ENCODE data around the gene ABHD16A.

Gene ABHD16A

DNA sequence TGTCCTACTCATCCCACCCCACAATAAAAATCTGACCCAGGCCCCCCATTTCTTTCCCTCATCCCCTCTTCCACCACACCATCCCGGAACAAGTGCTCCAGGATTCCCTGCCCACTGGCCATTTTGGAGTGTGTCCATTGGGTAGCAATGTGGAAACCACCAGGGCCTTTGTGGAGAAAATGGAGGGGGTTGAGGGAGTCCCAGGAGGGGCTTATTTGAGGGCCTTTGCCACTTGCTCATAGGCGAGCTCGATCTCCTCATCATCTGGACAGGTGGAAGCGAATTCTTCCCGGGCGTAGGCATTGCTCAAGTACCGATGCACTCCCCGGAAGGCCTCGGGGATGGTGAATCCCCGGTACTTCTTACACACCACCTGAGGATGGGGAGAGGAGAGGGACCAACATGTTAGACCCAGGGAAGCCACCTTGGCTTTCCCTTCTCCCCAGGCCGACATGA, 27.5 kb upstream of the ABHD16A start:
- no peak for DNase-seq

DNA sequence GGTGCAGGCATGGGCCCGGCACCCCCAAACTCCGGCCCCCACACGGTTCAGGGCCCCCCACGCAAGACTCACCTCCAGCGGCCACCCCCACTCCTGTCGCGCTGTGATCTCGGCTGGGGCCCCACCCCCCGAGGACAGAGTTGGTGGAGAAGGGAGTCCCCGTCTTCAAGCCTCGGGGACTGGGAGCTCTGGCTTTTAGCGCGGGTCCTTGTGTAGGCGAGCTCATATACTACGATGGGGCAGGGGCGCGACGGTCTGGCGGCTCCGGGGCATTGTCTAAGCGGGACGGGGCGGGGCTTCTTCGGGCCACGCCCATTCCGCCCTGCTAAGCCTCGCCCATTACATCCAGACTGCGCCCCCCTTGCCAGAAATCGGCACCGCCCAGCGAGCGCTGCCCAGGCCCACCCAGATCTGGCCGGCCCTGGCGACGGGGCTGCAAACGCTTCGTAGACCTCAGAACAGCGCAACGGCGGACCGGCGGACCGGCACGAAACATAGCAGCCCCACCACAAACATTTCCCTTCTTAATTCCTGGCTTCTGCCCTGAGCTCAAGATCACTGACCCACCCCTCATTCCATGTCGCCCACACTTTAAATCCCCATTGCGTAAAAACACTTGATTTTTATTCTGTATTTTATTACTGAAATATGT, 27.0 kb upstream of the ABHD16A start:
- DNase-seq: no peak

DNA sequence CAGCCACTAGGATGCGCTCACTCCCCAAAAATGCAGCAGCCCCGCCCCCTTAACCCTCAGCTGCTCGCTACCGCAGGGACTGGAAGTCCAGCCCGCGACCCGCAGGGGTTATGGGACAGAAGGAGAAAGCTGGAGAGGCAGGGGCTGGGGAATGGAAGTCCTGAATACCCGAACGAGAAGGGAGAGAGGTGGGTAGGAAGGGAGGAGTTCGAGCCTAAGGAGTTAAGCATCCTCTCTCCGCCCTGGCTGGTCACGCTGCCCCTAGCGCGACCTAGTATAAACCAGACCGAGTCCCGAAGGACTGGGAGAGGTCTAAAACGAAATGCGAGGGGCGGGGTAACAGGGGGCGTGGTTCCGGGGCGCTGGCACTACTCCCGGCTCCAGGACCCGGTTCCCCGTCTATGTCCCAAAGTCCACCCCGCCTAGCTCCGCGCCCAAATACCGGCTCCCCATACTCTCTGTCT, 26.4 kb upstream of the ABHD16A start:
- DNase-seq: no peak

DNA sequence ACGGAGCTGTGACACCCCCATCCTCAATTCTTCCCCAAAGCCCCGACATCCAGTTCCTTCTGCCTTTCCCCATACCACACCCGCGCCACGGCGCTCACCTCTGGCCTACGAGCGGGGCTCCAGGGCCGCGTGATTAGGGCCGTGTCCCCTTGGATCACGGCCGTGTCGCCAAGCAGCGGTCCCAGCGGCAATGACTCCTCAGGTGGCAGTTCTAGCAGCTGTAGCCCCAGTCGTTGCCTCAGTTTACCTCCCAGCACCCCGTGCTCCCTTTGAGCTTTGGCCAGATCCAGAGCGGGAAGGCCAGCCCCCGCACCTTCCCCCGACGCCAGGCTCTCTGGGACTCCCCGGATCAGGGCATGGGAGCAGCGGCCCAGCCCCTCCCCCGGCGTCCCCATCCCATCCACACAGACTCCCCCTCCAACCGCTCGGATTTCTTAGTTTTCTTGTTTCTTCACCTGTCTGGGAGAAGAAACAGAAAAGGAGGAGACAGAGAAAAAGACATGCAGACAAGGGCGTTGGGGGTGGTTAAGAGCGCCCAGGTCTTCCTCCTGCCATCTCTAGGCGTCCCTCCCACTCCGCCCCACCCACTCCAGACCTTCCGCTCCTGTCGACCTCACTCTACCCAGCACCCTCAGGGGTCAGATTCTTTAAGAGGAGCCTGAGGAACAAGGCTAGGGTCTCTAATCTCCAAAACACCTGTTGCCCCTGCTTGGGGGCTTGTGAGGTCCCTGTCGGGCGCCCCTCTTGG, 25.8 kb upstream of the ABHD16A start, which contains the start of gene DDAH2:
TSS of gene DDAH2 (minus strand) at position 533 of the 748 bp plus-strand sequence. CDS start at position 395, 138 bp downstream.
- DNase-seq: no peak

DNA sequence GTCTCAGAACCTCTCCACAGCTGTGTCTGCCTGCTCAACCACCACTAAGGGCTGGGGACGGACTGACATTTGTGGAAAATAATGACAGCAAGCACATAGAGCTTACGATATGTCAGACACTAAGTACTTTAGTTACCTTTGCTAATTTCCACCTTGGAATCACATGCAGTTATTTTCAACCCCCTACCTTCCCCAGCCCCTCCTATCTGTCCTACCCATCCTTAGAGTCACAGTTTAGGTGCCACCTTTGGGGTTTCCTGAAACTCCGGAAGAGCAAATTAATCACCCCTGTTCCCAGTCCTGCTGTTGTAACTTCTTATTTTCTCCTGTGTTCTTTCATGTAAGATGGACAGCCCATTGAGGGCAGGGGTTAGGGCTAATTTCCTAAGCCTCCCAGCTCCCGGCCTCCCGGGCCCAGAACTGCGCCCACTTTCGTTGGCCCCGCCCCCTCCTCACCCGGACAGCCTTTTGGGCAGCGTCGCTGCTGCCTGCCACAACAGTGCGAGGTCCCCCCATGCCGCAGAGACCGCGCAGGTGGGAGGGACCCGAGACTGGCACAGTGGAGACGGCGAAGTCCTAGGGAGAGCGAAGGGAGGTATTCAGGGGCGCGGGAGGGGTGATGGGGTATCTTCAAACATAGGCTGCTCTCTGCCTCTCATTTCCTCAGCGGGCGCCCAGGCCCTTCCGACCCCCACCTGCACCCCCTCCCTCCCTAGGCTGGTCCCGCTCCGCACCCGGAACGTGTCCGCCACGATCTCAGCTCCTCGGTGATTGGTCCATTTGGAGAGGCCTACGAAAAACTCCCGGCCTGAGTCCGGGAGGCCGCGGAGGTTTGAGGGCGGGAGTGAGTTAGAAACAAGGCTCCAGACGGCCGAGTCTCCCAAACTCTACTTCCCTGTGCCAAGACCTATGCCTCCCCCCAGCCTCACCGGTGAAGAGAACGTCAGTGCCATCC, 24.9 kb upstream of the ABHD16A start:
- no peak for DNase-seq

DNA sequence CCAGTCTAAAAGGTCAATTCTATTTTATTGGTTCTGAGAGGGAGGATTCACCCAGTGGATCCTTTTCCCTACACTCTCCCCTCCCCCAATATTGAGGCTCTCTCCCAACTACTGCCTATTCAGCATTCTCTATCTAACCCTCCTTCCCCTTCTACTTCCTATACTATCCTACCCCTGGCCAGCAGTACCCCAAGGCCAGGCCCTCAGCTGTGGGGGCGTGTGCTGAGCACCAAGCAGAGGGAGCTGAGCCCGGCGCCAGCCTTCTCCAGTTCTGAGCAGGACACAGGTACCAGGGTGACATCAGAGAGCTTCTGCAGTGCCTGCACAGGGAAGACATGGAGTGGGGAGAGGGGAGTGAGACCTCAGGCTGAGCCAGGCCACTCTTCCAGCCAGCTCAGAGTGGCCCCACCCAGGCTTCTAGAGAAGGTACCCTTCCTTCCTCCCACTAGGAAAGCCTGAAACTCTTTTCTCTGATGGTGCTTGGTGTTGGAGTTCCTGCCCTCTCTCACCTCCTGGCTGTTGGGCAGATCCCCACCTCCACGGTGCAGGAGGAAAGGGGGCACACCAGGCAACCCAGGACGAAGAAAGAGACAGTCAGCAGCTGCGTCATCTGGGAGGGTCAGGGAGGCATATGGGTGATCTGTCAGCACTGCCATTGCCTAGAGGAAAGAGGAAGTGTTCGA, 24.1 kb upstream of the ABHD16A start:
- no peak for DNase-seq

DNA sequence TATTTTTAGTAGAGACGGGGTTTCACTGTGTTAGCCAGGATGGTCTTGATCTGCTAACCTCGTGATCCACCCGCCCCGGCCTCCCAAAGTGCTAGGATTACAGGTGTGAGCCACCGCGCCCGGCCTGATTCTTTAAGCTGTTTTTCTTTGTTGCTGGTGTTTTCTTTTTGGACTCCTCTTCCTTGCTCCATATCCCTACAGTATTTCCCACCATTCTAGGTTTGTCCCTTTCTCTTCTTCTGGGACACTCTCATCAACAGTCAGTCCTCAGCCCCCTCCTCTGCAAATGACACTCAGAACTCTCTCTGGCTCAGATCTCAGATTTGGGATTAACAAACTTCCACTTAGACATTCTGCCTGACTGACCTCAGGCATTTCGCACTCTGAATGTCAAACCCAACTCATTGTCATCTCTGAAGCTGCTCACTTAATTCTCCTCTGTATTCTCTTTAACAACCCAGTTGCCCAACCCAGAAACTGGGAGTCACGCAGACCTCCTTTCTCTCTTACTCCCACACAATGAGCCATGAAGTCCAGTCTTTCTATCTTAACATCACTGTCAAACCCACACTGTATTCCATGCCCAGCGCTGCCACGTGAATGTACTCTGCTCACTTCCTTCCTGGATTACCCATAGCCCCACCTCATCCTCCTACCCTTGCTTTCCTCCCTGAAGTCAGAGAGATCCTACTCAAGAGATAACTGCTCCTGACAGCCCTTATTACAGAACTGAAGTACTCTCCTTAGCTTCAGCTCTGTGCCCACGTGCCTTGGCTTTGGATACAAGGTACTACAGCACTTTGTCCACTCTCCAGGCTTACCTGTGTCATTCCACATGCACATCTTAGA, 22.6 kb upstream of the ABHD16A start:
- no peak for DNase-seq

DNA sequence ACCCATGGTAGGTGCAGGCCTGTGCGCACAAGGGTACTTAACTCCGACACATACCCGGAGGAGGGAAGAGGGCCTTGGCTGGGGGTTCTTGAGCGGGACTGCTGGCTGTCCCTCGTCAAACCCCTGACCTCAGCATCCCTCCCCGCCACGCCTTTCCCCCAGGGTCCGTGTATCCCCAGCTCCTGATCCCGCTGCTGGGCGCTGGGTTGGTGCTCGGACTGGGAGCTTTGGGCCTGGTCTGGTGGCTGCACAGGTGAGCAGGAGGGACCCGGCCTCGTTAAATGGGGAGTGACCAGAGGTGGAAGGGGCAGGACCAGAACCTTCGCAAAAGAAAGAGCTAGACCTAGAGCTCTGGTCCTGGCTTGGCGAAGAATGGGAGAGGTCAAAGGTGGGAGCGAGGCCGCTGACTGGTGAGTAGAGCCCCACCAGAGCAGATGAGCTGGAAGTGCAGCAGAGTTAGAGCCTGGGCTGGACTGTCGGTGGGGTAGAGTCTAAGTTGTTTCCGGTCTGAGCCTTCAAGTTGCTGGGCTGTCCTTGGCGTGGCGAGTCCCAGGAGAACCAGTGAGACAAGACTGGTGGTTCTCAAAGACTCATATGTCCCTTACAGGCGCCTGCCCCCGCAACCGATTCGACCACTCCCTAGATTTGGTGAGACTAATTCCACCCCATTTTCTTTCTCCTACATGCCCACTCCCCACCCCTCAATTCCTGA, 21.0 kb upstream of the ABHD16A start:
- DNase-seq: no peak

DNA sequence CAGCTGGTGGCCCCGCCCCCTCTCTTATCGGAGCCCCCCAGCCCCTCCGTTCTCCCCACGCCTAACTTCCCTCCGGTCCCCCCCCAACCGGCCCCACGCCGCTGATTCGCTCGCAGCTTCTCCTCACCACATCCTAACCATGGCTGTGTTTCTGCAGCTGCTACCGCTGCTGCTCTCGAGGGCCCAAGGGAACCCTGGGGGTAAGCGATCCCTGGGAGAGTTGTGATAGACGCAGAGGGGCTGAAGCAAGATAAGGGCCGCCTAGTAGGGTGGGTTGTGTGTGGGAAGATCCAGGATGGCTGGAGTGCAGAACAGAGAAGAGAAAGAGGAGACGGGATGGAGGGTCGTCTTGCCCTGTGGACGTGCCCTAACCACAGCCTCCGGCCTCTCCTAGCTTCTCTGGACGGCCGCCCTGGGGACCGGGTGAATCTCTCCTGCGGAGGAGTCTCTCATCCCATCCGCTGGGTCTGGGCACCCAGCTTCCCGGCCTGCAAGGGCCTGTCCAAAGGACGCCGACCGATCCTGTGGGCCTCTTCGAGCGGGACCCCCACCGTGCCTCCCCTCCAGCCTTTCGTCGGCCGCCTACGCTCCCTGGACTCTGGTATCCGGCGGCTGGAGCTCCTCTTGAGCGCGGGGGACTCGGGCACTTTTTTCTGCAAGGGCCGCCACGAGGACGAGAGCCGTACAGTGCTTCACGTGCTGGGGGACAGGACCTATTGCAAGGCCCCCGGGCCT, 20.3 kb upstream of the ABHD16A start, which contains the start of gene MPIG6B:
TSS of gene MPIG6B (plus strand) at position 129 of the 735 bp plus-strand sequence. CDS start at position 140, 11 bp downstream.
- no peak for DNase-seq

DNA sequence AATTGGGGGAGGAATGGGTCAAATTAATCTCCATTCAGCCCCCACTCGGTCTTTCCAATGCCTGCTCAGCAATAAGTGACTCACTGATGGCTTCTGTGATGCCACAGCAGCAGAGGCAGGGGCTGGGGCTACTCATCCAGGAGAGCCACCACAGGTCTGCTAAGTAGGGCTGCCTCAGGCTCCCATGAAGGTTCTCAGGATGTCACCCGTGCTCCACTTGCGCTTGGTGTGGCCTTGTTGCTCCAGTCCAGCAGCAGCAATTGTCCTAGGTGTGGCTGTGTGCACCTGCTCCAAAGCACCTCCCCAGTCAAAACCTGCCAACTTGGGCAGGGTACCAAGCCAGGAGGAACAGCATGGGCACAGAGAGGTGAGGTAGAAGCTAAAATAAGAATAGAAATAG, 19.0 kb upstream of the ABHD16A start:
- no peak for DNase-seq

DNA sequence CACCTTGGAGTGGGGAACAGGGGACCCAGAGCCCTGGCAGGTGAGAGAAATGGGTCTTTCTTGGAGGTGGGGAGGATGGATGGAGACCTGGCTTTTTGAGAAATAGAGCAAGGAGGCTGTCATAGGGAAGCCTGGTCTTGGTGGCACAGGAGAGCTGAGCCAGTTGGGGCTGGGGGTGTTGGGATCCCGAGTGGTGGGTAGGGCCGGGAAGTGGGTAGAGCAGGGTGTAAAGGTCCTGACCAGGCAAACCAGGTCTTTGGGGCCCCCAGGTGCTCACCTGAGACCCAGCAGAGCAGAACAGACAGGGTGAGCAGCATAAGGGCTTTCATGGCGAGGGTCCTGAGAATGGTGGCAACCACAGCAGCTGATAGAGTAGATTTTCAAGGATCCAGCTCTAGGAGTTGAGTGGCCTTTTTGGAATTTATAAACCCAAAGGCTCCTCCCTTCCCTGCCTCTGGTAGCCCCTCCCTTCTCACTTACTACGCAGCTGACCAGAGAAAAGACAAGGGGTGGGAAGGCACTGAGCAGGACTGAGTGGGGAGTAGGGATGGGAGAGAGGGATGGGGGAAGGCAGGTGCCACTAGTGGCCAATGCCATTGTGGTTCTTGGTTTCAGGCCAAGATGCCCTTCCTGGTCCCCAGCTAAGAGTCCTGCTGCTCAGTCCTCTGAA, 18.4 kb upstream of the ABHD16A start, which contains the start of gene LY6G6C:
TSS of gene LY6G6C (minus strand) at position 396 of the 670 bp plus-strand sequence. CDS start at position 329, 67 bp downstream.
- DNase-seq: no peak

DNA sequence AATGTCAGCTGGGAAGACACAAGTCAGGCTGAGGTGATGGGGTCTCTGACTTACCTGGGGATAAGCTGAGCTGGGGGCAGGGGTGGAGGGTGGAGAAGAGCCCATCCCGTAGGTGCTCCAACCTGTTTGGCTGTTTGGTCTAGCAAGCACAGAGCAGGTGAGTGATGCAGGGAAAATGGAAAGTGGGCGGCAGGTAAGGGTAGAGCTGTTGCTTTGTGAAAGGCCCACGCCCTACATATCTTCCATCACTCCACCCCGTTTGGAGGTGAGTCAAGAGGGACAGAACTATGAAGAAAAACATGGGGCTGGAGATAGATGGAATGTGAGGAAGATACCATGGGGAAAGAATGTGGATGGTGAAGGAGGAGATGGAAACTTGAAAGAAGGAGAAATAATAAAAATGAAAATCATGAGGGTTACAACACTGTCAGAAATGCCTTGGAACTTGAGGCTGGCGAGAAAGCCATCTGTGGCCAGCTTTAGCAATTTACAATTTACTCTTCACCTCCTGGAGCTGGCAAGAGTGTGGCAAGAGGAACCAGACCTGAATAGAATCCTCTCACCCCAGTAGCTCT, 17.2 kb upstream of the ABHD16A start:
- no peak for DNase-seq

DNA sequence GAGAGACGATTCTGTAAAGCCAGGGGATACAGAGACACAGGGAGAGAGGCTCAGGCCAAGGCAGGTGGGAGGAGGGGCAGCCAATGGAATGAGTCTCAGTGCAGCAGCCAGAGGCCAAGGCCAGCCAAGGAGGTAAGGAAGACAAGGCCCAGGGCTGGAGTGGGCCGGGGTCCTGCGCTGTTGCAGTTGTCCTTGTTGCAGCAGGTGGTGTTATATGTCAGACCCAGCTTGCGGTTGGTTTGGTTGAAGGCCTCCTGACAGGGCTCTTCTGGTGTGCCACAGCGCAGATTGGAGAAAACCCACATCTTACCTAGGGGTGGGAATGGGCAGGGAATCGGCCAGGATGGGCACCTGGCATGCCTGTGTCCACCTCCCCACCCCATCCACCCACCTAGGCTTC, 15.9 kb upstream of the ABHD16A start:
- no peak for DNase-seq

DNA sequence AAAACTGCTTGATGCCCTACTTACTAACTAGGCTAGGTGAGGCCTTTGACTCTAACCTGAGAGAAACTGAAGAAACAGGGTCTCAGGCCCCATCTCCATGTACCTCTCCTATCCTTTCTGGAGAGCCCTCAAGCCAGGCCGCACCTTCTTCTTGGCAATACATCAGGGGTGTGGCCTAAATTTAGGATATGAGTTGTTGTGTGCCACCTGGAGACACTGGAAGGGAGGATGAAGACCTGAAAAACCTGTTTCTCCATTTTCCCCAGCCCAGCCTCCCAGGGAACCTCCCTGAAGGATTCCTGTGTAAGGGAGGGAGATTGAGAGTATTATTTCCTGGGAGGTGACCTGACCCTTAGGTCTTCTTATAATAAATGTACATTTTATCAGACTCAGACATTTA, 15.1 kb upstream of the ABHD16A start:
- DNase-seq: peak; percentile 90

DNA sequence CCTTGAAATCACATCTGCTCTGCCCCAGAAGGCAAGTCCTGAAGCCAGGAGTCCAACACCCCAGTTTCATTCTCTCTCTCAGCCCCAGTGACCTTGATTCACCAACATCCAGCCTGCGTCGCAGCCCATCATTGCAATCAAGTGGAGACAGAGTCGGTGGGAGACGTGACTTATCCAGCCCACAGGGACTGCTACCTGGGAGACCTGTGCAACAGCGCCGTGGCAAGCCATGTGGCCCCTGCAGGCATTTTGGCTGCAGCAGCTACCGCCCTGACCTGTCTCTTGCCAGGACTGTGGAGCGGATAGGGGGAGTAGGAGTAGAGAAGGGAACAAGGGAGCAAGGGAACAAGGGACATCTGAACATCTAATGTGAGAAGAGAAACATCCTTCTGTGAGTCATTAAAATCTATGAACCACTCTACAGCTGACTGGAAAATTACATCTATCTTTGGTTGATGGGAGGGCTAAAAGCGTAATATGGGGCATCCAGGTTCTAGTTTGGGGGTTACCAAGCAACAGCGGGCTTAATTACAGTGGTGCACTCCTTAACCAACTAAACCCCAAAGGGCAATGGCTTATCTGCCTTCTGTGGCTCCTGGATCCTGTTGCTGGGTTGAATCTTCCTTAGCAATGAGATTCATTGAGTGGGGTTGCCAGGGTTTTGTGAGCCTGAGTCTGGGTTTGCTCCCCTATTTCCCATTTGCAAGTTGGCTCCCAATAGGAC, 14.5 kb upstream of the ABHD16A start:
- DNase-seq: peak; percentile 30

DNA sequence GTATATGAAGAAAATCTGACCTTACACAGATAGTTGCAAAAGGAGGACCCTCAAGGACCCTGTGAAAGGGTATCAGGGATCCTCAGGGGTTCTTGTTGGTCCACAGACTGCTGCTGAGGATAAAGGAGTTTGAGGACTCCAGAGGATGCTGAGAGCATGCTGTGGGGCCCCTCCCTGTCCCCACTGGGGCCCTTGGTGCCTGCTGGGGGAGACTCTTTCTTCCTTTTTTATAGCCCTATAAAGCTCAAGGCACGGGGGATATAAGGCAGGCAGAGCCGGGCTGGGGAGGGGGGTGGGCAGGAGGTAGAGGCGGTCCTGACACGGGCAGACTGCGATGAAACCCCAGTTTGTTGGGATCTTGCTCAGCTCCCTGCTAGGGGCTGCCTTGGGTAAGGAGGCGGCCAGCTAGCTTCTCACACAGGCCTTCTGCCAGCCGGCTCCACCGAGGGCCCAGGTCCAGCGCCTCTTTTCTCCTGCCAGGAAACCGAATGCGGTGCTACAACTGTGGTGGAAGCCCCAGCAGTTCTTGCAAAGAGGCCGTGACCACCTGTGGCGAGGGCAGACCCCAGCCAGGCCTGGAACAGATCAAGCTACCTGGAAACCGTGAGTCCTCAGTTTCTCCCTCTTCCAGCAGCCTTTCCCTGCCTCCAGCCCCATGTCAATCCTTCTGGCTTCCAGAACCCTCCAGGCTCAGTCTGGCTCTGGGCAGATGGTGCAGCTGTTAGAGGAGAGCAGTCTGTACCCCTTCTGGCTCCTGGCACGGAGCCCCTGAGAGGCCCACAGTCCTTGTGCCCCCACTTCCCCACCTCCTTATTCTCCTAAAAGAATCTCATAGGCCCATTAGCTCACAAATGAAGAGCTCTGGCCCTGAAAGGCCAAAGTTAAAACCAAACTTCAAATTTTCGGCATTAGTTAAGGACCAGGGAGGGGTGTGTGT, 12.2 kb upstream of the ABHD16A start, which contains the start of gene LY6G6D:
TSS of gene LY6G6D (plus strand) at position 327 of the 937 bp plus-strand sequence. CDS start at position 335, 8 bp downstream.
- DNase-seq: no peak

Data from DMS79 (cell line).